Measurements from ENCODE around the gene LMBR1. TPM values are rescaled to one million over a fixed set of nuclear protein-coding genes. Genes with fewer than 3 reads are reported as not detected.
"Not testable (repeated sequence)": the region's sequence is repeated elsewhere in the genome, so short reads cannot be mapped to it uniquely, and the experiment has no call there.

LMBR1 gene
- total RNA-seq, 1 experiment from 2014 or later = 82.6 TPM

GRCh38 chr7:156900093-156900492, 7.1 kb upstream of the LMBR1 start:
- BruUV-seq (replicated peaks); H3K4me3 ChIP-seq (ENCODE audit: low read depth in 2 of 2, low read length in 2 of 2); H3K9me3 ChIP-seq (ENCODE audit: control insufficient read depth, insufficient read depth, low read depth, low read length); H3K27ac ChIP-seq (ENCODE audit: low read length); H3K4me1 ChIP-seq (ENCODE audit: control insufficient read depth, insufficient read depth, low read length); CTCF ChIA-PET; in situ Hi-C loops (cut with HindIII; ENCODE audit: low pct_unique_long_range_greater_than_20kb, low sequenced_read_pairs); H3K27me3 ChIP-seq (ENCODE audit: control insufficient read depth, insufficient read depth, low read length); H3K36me3 ChIP-seq (ENCODE audit: control insufficient read depth, insufficient read depth, low read length); intact Hi-C loops (cut with micrococcal nuclease; ENCODE audit: unreplicated experiment); DNase-seq (ENCODE audit: low read depth, low spot score); ATAC-seq; POLR2A ChIA-PET: not testable (repeated sequence)

- H3K4me3 ChIP-seq (ENCODE audit: low read depth in 2 of 2, low read length in 2 of 2) = no peak overlapping the region
- intact Hi-C loops (cut with micrococcal nuclease; ENCODE audit: unreplicated experiment) = no loop called here
- no TSS peak for BruUV-seq (replicated peaks)
- H3K27me3 ChIP-seq (ENCODE audit: control insufficient read depth, insufficient read depth, low read length) = no peaks in the 10 kb centered on the region
- DNase-seq (ENCODE audit: low read depth, low spot score) (no peak), ATAC-seq (no peak)
- no peaks in the 10 kb centered on the region for H3K4me1 ChIP-seq (ENCODE audit: control insufficient read depth, insufficient read depth, low read length)
- CTCF ChIA-PET = no interaction called here
- no peak overlapping the region for H3K27ac ChIP-seq (ENCODE audit: low read length)
- H3K36me3 ChIP-seq (ENCODE audit: control insufficient read depth, insufficient read depth, low read length) = no peaks in the 10 kb centered on the region
- POLR2A ChIA-PET = no interaction called here
- in situ Hi-C loops (cut with HindIII; ENCODE audit: low pct_unique_long_range_greater_than_20kb, low sequenced_read_pairs) = no loop called here
- no peaks in the 10 kb centered on the region for H3K9me3 ChIP-seq (ENCODE audit: control insufficient read depth, insufficient read depth, low read depth, low read length)
- TF ChIP-seq CTCF (IDR thresholded peaks at IDR 0.05) = no peak
- TF ChIP-seq POLR2AphosphoS5 (IDR thresholded peaks at IDR 0.05; ENCODE audit: low read depth, low read length) = no peak
- no peak for TF ChIP-seq TCF7L2 (IDR thresholded peaks at IDR 0.05; ENCODE audit: low read depth, low read length)
- TF ChIP-seq REST (IDR thresholded peaks at IDR 0.05; ENCODE audit: insufficient read depth in 1 of 2, low read depth in 2 of 2, low read length in 1 of 2) = no peak
- no peak for TF ChIP-seq SIN3A (IDR thresholded peaks at IDR 0.05; ENCODE audit: borderline replicate concordance, insufficient read depth, low read depth, low read length)
Measured at GRCh38 chr7:156898938-156899337, 6.0 kb upstream of the LMBR1 start.

GRCh38 chr7:156897673-156898072, 4.7 kb upstream of the LMBR1 start:
- DNase-seq (ENCODE audit: low read depth, low spot score) (no peak), ATAC-seq (no peak)
- in situ Hi-C loops (cut with HindIII; ENCODE audit: low pct_unique_long_range_greater_than_20kb, low sequenced_read_pairs) (no loop called here), intact Hi-C loops (cut with micrococcal nuclease; ENCODE audit: unreplicated experiment) (no loop called here)
- POLR2A ChIA-PET = no interaction called here
- H3K4me1 ChIP-seq (ENCODE audit: control insufficient read depth, insufficient read depth, low read length) = no peaks in the 10 kb centered on the region
- CTCF ChIA-PET = no interaction called here
- H3K4me3 ChIP-seq (ENCODE audit: low read depth in 2 of 2, low read length in 2 of 2) = no peak overlapping the region
- H3K36me3 ChIP-seq (ENCODE audit: control insufficient read depth, insufficient read depth, low read length) = no peaks in the 10 kb centered on the region
- no peak for TF ChIP-seq TCF7L2 (IDR thresholded peaks at IDR 0.05; ENCODE audit: low read depth, low read length)
- no peak for TF ChIP-seq POLR2AphosphoS5 (IDR thresholded peaks at IDR 0.05; ENCODE audit: low read depth, low read length)
- no peak for TF ChIP-seq SIN3A (IDR thresholded peaks at IDR 0.05; ENCODE audit: borderline replicate concordance, insufficient read depth, low read depth, low read length)
- no peak for TF ChIP-seq CTCF (IDR thresholded peaks at IDR 0.05)
- TF ChIP-seq REST (IDR thresholded peaks at IDR 0.05; ENCODE audit: insufficient read depth in 1 of 2, low read depth in 2 of 2, low read length in 1 of 2) = no peak
- no TSS peak for BruUV-seq (replicated peaks)
- no peaks in the 10 kb centered on the region for H3K9me3 ChIP-seq (ENCODE audit: control insufficient read depth, insufficient read depth, low read depth, low read length)
- no peak overlapping the region for H3K27ac ChIP-seq (ENCODE audit: low read length)
- no peaks in the 10 kb centered on the region for H3K27me3 ChIP-seq (ENCODE audit: control insufficient read depth, insufficient read depth, low read length)
